Kidney glomerular epithelial cell (primary cell): ENCODE data around the gene GMIP.

Source experiments
- DNase-seq: peaks from one replicate; lab custom pipeline; 2025; lab: John Stamatoyannopoulos, UW

GMIP gene

DNA sequence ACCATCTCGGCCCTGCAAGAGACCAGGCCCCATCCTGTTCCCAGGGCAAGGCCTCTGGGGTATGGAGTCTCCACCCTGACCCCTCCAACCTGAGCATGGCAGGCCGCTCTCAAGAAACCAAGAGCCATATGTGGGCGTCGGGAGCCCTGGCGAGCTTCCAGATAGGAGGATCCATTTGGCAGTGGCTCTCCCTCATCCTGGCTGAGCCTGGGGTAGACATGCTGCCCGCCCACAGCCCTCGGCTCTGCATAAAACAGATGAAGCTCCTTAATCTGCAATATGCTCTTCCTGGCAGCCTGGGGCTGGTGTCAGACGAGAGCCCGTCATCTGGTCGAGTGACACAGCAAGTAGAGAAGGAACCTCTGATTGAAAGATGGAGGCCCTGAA is 13.9 kb upstream of the GMIP start:
- DNase-seq: no peak

DNA sequence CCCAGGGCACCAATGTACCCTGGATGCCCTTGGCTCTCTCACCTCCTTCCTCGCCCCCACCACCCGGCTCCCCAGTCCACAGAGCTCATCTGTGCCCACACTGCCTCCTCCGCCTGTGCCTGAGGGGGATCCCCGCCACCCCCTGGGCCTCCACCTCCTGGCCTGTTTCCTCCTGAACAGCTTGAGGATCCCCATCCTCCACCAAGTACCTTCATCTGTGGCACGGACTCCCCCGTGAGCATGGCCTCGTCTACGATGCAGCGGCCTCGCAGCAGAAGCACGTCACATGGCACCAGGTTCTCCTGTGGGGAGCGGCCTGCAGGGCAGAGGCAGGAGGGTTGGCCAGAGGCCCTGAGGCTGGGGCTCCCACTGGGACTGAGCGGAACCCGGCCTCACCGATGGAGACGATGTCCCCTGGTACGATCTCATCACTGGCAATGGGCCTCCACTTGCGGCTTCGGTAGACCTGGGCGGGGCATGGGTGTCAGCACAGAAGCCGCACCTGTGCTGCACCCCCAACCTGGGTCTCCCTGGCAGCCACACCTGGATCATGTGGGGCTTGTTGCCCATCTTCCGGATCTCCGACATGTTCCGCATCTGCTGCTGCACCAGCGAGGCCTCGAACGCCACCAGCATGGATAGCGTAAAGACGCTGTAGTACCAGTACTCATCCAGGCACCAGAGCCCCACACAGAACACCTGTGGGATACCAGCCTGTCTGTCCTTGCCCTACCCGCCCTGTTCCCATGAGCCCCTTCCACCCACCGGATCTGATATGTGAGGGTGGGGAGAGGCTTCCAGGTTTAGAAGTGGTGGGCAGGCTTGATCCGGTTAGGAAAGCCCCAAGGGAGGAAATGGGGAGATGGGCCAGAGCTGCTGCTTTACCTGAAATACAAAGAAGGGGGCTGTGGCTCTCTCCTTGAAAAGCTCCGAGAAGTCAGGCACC is 13.3 kb upstream of the GMIP start:
- no peak for DNase-seq

DNA sequence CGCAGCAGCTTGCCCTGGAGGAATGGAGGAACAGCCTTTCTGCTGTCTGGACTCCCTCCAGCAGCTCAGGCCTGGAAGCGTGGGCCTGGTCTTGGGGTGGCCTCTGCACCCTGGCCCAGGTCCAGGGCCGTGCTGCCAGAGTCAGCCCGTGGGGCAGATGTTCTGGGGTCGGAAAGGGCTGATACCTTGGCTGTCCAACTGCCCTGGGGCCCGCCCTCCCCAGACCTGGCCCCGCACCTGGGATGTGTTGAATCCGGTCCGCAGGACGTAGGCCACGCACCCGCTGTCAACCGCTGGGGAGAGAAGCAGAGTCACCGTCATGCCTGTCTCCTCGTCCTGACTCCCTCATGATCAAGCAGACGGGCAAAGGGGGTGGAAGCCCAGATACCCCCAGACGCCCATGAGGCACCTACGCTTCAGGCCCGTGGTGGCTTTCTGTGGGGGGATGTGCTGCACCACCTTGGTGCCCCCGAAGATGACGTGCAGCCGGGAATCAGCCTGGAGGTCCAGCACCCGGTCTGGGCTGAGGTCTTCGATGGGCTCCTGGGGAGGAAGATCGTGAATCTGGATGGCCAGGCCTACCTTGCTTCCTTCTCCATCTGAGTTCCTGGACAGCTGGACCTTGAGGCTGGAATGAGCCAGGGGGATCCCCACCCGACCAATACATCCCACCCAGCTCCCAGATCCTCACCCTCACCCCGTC is 12.3 kb upstream of the GMIP start:
- DNase-seq: no peak

DNA sequence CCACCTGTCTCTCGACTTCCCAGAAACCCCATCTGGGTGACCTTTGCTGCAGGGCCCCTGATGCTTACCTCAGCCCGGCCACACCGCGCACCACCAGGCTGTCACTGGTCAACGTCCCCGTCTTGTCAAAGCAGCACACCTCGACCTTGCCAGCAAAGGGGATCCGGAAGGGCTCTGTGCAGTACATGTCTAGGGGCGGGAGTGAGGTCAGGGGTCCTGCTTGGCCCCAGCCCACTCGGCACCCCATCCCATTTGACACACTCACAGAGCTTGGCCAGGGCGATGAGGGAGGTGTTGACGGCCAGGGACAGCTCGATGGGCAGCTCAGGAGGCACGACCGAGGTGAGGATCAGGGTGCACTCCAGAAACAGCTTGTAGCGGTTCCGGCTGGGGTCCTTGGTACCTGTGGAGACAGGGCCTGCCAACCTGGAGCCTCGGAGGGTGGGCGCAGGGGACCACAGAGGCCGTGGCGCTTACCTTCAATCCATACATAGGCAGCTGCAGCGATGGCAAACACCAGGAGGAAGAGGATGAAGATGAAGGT is 11.7 kb upstream of the GMIP start:
- no peak for DNase-seq

DNA sequence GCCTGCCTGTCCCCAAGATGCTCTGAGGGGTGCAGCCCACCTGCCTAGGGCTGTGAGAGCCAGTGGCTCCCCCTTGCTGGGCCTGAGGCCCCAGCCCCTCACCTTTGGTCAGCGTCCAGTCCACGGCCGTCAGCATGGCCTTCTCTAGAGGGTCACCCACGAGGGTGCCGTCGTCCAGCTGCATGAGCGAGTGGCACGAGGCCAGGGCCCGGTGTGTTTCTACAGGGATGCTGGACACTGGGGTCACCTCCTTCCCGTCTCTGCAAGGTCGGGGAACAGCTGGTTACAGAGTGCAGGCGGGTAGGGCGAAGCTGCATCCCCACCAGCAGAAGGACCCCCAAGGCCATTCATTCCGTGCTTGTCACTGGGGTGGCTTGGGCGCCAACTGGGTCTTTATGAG is 11.0 kb upstream of the GMIP start:
- no peak for DNase-seq

DNA sequence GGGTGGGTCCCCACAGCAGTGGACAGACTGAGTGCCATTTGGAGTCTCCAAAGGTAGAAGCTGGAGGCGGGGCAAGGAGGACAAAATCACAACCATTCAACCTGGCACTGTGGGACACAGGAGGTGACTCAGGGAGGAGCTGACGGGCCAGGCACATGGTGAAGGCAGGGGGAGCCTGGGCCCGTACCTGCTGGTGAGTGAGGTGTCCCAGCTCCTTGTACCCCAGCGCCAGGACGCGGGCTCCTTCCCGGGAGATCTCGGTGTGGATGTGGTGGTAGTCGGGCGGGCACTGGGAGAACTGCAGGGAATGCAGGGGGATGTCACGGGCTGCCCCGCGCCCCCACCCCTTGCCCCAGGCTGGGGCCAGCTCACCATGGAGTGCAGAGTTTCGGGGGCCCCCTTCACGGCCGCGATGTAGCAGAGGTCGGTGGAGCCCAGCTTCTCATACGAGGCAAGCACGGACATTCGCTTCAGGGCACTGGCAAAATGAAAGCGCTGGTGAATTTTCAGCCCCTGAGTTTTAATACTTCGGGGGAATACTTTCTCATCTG is 10.2 kb upstream of the GMIP start:
- DNase-seq: no peak

DNA sequence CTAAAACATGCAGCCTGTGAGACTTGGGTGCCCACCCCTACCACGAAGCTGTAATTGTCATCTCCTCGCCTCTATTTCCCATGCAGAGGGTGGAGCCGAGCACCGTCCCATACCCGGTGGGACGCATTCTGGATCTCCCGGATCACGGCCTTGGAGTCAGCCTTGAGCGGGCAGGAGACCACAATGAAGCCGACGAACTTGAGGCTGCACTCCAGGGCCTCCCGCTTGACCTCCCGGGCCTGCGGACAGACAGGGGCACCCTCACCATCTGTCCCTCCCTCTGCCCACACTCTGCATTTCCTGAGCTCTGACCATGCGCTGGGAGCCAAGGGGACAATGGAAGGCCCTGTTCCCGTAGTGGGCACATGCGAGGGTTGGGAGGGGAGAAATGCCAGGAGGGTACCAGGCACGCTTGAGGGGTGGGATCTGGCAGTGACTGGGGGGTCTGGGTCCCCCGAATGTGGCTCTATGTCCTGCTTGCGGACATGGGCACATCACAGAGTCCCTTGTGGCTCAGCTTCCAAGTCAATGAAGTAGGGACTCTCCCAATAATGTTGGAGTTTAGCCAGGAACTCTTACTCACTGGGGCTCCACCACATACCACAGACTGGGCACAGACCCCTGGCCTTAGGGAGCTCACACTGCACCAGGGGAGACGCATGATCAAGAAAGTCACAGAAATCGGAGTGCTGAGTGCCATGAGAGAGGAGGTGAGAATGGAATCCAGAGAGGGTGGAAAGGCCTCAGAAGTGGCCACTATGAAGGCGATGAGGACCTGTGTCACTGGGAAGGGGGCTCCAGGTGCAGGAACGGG is 9.2 kb upstream of the GMIP start:
- DNase-seq: no peak

DNA sequence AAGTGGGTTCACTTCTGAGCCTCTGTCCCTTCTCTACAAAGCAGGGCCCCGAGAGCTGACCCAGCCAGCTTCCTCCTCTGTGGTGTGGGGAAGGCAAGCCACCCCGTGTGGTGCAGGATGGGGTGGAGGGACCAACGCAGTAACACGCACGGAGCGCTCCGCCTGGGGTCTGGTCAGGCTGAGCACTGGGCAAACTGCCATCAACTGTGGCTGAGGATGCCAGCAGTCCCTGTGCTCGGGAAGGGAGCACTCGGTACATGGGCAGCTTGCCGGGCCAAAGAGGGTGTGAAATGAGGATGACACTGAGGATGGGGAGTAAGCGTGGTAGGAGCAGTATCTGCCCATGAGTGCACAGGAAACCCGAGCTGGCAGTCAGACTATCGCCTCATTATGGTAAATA is 7.6 kb upstream of the GMIP start:
- no peak for DNase-seq

DNA sequence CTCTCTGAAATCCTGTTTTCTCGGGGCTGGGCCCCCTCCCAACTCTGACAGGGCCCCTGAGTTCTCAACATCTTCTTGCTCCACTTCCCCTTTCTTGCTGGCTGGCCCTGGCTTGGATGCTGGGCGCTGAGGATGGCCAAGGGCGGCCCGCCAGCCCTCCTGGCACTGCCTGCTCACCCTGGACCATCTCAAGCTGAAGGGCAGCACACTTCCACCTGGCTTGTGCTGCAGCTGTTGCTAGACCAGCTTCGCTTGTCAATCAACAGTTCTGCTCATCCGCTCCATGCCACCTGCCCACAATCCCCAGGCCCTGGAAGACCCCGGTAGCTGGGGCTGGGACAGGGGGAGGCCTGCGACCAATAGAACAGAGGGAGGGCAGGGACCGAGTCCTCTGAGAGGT is 6.9 kb upstream of the GMIP start:
- no peak for DNase-seq

DNA sequence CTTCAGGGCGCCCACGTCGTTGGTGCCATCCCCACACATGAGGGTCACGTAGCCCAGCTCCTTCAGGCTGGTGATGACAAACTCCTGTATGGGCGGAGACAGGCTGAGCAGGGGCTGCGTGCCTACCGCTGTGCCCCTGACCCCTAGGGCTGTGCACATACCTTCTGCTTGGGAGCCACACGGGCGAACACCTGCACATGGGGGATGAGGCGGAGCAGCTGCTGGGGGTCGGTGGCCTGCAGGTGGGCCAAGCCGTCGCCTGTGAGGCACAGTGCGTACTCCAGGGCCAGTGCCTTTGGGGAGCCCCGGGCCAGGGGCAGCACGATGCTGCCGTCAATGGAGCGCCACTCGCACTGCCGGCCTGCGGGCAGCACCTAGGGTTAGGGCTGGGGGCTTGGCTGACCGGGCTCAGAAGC is 6.1 kb upstream of the GMIP start:
- no peak for DNase-seq

DNA sequence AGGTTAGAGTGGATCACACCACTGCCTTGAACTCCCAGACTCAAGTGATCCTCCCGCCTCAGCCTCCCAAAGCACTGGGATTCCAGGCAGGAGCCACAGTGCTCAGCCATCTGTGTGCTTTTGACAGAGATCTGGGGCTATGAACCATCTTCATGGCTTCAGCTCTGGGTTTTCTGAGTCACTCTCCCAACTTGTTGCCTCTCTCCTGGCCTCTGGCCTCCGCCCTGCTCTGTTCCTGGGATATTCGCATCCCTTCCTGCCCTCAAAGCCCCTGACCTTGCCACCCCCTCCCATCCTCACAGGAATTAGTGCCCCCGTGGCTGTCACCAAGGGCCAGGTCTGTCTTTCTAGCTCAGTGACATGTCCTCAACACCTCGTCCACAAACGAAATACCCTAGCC is 5.7 kb upstream of the GMIP start:
- DNase-seq: no peak

DNA sequence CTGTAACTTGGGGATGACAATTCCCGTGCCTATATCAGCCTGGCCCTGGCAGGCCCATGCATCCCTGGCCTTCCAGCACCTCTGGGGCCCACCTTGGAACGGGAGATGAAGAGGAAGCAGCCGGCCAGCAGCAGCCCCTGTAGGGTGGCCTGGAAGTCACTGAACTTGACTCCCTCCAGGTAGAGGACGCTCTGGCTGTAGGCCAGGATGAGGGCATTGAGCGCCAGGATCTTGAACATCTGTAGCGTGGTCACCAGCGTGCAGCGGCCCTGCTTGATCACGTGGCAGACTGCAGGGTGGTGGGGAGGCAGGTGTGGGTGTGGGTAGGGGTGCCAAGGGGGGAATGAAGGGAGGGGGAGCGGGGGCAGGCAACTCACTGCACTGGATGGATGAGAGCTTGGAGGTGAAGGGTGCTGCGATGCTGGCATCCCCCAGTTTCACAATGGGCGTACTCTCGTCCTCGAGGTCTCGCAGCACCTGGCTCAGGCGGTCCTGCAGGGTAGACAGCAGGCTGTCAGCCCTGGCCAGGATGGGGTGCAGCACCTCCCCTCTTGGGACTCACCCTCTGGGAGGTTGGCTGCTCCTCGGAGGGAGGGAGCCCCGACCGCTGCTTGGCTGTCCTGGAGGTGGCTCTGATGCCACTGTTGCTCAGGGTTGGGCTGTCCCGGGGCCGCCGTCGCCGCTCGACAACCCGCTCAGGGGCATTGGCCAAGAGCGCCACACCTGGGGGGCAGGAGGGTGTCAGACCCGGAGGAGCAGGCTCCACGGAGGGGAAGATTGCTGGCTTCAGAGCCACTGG is 3.8 kb upstream of the GMIP start:
- no peak for DNase-seq

DNA sequence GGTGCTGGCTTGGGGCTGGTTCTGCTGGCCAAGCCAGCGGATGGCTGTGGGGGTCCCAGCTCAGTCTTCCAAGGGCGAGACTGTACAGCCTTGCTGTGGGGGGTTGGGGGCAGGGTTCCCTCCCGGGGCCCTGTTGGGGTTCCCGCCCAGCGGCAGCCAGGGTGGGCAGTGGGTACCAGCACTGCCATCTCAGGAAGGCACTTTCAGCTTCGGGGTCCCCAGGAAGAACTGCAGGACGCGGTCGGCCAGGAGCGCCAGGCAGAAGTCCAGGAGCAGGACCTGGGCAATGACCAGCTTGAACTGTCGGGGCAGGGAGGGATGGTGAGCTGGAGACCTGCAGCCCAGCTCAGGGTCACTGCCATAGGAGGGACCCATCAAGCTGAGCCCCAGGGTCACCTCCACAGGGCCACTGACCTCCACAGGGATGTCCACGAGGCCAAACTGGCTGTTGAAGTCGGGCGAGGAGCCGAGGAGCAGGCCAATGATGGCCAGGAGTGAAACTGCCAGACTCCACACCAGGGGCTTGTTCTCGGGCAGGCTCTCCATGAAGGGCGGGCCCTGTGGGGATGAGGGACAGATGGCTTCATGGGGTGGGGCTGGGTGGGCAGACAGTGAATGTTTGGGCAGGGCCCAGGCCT is 1.9 kb upstream of the GMIP start:
- no peak for DNase-seq

DNA sequence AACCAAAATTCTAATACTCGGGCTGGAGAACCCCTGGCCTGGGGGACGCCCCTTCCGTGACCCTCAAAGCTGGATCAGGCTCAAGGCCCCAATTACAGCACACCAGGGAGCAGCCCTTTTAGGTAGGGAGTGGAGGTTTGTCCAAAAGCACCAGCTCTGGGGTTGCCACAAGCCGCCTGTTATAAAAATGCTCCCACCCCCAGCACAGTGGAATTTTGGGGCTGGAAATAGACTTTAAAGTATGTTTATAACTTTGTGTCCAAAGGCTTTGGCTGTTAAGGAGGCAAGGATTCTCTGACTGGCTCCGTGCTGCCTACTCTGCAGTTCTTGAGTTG is 564 bp upstream of the GMIP start:
- no peak for DNase-seq

DNA sequence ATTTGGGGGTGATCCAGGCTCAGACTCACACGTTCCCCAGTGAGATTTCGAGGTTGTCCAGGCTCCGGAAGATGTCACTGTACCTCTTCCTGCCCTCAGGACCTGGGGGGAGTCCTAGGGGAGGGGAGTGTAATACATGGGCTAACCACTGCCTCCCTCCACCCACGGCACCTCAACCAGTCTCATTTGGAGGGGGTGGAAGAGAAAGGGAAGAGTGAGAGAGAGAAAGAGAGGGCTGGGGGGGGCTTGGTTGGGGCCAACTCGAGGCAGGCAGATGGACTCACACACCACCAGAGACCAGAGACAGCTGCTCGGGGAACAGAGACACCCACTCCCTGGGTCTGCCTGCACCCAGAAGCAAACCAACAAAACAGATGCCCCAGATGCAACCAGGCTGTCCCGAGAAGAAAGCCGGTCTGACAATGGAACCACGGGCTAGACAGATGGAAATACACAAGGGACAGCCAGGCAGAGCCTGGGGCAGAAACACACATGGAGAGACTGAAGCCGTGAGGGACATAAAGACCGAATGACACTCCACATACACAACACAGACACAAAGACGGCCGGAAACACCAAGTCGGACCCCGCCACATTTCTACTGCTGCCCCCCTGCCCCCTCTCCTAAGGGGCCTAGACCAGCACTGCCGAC is 825 bp downstream of the GMIP start:
- DNase-seq: no peak

DNA sequence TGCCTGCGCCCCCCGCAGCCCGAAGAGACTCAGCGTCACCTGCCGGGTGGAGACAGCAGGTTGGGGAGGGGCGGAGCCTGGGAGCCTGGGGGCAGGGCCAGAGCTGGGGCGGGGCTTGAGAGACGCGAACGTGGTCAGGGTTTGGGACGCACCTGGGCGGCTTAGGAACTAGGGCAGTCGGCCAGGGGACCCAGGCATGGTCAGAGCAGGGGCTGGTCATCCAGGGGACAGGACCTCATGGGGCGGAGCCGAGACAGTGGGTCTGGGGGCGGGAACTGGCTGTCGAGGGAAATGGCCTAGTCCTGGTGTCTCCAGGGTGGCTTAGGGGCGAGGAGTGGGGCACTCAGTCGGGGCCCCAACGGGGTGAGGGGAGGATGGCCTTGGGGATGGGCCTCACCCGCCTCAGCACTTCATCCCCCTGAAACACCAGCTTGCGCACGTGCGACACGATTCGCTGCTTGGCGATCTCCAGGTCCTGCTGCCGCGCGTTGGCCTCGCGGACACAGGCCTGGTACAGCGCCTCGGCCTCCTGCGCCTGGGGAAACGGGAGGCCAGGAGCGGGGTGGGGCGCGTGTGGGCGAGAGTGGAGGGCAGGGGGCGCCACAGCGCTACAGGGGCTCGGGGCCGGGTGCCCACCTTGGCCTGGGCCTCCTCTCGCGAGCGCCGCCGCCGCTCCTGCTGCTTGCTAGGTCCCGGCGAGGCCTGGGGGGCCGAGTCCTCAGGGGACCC is 5.8 kb downstream of the GMIP start:
- DNase-seq: no peak

DNA sequence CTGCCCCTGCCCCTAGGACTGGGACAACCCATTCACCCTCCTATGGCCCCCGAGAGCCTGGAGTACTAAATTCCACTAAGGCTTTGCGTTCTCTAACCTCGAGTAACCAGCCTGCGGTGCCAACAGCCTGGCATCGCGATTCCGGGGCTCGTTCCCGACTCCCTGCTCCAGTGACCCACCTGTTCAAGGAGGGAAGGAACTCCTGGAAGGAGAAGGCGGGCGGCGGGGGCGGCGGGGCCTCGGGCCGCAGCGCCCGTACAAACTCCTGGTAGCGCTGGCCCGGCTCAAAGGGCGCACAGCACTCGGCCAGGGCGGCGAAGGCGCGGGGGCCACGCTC is 6.3 kb downstream of the GMIP start:
- DNase-seq: no peak

DNA sequence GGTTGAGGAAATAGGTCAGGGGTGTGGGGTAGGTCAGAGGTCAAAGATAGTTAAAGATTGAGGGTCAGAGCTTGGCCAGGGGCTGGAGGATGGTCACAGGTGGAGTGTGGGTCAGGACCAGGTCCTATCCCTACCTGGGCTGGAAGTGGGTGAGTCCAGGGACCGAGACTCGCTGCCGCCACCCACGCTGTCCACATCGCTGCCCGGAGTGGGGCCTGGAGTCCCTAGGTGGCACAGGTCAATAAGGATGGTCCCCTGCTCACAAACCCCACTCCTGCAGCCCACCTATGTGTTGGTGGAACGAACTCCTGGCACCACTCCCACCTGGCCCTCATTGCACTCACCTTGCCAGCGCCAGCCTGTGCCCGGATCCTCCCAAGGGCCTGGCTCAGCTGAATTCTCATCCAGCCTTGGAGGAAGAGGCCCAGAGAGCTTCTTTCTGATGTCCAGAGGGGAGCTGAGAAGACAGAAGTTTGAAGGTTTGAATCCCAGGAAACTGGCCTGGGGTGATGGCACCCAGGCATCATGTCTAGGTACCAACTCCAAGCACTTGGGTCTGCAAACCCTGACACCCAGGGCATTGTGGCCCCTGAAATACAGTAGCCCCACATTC is 6.8 kb downstream of the GMIP start:
- no peak for DNase-seq

DNA sequence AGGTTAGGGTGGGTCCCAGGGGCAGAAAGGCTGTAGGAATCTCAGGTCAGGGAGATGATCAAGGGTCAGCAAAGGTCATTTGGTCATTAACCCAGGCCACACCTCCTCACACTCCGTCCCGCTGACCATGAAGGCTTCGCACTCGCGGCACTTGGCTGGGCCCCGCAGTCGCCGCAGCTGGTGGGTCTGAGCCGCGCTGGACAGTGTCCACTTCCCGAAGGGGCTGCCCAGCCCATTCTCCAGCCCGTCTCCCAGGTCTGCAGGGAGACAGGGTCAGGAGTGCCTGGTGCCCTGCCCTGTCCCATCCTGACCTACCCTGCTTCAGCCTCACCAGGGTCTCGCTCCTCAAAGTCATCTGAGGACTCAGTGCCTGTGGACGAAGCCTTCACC is 8.1 kb downstream of the GMIP start:
- DNase-seq: no peak
